SK-N-MC (cell line): ENCODE measurements around the gene SLC26A1.

ENCODE experiments used
- EZH2 ChIP-seq: fragments of 200-600 bp; sonication (generic); IDR thresholded peaks from one replicate; pipeline ENCODE4 v1.6.1; 2017; ENCODE audit warnings: antibody characterized with exemption
- POLR2AphosphoS5 ChIP-seq: IDR thresholded peaks from 2 replicates; pipeline ENCODE4 v1.6.1; 2012; ENCODE audit warnings: mild to moderate bottlenecking, low read depth, low read length, borderline replicate concordance

GRCh38 chr4:956531-957230 is 36.5 kb downstream of the SLC26A1 start:
- TF ChIP-seq POLR2AphosphoS5 (no peak), EZH2 (no peak)
